ENCODE data around the gene TSPOAP1. TPM values are rescaled to one million over a fixed set of nuclear protein-coding genes. Genes with fewer than 3 reads are reported as not detected.

The TSPOAP1 gene
- total RNA-seq, 1 experiment from 2014 or later: 6.0 TPM

DNA sequence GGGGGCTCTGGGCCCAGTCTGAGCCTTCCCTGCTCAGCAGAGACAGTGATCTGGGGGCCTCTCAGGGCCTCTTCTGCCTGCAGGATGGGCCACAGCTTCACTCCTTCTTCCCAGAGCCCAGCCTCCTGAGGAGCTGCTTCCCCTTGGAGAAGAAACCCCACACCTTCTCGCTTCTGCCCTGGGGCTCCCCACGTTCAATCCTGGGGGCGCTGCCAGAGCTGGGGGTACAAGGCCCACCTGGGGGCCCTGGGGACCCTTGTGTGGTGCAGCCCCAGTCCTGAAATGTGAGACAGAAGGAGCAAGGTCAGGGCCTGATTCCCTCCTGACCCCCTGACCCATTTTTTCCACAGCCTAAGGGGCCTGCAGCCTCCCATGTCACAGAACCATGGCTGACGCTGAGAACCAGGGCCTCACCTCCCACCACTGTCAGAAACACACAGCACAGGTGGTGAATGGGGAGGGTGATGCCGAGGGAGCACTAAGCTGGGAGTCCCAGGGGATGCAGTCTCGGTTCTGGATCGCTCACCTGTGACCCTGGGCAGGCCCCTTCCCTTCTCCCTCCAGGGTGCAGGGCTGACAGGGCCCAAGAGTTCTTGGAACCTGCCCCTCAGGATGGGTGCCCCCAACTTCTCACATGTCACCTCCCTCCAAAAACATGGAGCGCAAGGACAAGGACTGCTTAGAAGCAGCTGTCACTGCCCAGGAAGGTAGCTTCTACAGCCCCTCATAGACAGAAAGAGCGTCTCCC, 26.2 kb downstream of the TSPOAP1 start:
- H3K4me3 ChIP-seq (ENCODE audit: low read depth, low read length): no peak overlapping the region
- TF ChIP-seq, protein P1, sequence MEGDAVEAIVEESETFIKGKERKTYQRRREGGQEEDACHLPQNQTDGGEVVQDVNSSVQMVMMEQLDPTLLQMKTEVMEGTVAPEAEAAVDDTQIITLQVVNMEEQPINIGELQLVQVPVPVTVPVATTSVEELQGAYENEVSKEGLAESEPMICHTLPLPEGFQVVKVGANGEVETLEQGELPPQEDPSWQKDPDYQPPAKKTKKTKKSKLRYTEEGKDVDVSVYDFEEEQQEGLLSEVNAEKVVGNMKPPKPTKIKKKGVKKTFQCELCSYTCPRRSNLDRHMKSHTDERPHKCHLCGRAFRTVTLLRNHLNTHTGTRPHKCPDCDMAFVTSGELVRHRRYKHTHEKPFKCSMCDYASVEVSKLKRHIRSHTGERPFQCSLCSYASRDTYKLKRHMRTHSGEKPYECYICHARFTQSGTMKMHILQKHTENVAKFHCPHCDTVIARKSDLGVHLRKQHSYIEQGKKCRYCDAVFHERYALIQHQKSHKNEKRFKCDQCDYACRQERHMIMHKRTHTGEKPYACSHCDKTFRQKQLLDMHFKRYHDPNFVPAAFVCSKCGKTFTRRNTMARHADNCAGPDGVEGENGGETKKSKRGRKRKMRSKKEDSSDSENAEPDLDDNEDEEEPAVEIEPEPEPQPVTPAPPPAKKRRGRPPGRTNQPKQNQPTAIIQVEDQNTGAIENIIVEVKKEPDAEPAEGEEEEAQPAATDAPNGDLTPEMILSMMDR (IDR thresholded peaks at IDR 0.05; ENCODE audit: insufficient read depth in 1 of 2, low read depth in 1 of 2, low read length in 1 of 2, severe bottlenecking in 1 of 2, unreplicated experiment in 1 of 2): no peak
- intact Hi-C loops (cut with micrococcal nuclease; ENCODE audit: unreplicated experiment): no loop called here
- H3K4me3 Mint-ChIP-seq (ENCODE audit: unreplicated experiment): no peak overlapping the region
- H3K4me1 ChIP-seq: no peaks in the 10 kb centered on the region
- DNase-seq: no peak
- ChIA-PET CTCF (interaction anchor here (1.6 kb wide), 1 partner anchor 12 kb away, joined by 5 read pairs; no protein-coding TSS in a partner anchor), POLR2A (no interaction called here)
- no TSS peak for BruUV-seq (replicated peaks)
- H3K9me3 ChIP-seq: no peaks in the 10 kb centered on the region
- no peaks in the 10 kb centered on the region for H3K27me3 Mint-ChIP-seq (ENCODE audit: insufficient read depth, unreplicated experiment)
- H3K9me3 Mint-ChIP-seq (ENCODE audit: unreplicated experiment): no peaks in the 10 kb centered on the region
- H3K36me3 Mint-ChIP-seq (ENCODE audit: insufficient read depth, unreplicated experiment): no peaks in the 10 kb centered on the region
- no peaks in the 10 kb centered on the region for H3K27me3 ChIP-seq (replicated peaks; ENCODE audit: control insufficient read depth, insufficient read depth, low read length)
- H3K4me1 Mint-ChIP-seq (ENCODE audit: low read depth, unreplicated experiment): peaks cover 5% of the 10 kb centered on the region
- no peak overlapping the region for H3K27ac Mint-ChIP-seq (ENCODE audit: unreplicated experiment)
- no peaks in the 10 kb centered on the region for H3K36me3 ChIP-seq (ENCODE audit: control insufficient read depth, insufficient read depth, low read length)

DNA sequence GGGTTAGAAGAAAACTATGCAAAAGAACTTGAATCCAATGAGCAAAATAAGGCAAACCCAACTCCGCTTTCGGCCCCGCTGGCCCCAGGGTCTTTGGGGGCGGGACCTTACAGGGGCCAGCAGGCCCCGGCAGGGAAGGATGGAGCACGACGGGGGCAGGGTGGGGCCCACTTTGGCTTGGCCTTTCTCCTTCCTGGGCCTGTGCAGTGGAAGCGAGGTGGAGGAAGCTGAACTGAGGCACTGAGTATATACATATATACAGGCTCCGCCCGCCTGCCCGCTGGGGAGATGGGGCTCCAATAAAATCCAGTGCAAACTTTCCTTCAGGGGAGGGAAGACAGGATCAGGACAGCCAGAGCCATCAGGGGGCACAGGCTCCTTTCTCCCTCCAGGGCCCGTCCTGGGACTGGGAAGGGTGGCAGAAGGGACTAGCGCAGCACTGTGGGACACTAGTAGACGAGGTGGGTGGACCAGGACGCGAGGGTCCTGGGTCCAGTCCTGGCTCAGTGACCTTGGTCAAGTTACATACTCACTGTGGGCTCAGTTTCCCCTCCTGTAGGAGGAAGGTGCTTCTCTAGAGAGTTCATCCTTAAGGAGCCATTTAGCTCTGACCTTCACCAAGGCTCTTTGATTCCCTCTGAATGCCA, 27.0 kb downstream of the TSPOAP1 start:
- TF ChIP-seq, protein P1 (IDR thresholded peaks at IDR 0.05; ENCODE audit: insufficient read depth in 1 of 2, low read depth in 1 of 2, low read length in 1 of 2, severe bottlenecking in 1 of 2, unreplicated experiment in 1 of 2): no peak
- Mint-ChIP-seq H3K27me3 (ENCODE audit: insufficient read depth, unreplicated experiment) (no peaks in the 10 kb centered on the region), H3K36me3 (ENCODE audit: insufficient read depth, unreplicated experiment) (no peaks in the 10 kb centered on the region), H3K4me3 (ENCODE audit: unreplicated experiment) (no peak overlapping the region), H3K27ac (ENCODE audit: unreplicated experiment) (no peak overlapping the region), H3K9me3 (ENCODE audit: unreplicated experiment) (no peaks in the 10 kb centered on the region), H3K4me1 (ENCODE audit: low read depth, unreplicated experiment) (peaks cover 5% of the 10 kb centered on the region)
- Histone ChIP-seq H3K9me3 (no peaks in the 10 kb centered on the region), H3K36me3 (ENCODE audit: control insufficient read depth, insufficient read depth, low read length) (no peaks in the 10 kb centered on the region), H3K4me3 (ENCODE audit: low read depth, low read length) (no peak overlapping the region), H3K27me3 (replicated peaks; ENCODE audit: control insufficient read depth, insufficient read depth, low read length) (no peaks in the 10 kb centered on the region), H3K4me1 (no peaks in the 10 kb centered on the region)
- BruUV-seq (replicated peaks): no TSS peak
- intact Hi-C loops (cut with micrococcal nuclease; ENCODE audit: unreplicated experiment): no loop called here
- no peak for DNase-seq
- ChIA-PET POLR2A (no interaction called here), CTCF (interaction anchor here (0.9 kb wide), 1 partner anchor 16 kb away, joined by 3 read pairs; no protein-coding TSS in a partner anchor)

DNA sequence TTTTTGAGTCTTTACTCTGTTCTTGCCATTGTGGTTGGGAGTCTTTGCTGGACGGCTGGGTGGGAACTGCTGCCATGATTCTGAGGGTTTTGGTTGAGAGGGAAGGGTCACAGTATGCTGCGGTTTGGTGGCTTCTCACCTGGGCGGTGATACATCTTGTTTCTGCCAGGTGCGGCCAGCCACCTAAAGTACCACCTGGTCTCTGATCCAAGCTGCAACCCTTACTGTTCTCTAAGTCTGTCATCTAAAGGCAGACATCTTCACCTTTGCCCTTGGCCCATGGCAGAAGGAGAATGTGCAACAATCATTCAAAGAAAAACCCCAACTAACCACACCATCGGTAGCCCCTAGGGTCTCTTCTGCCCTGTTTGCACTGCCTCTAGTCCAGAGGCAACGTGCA, 28.3 kb downstream of the TSPOAP1 start:
- TF ChIP-seq, protein P1 (IDR thresholded peaks at IDR 0.05; ENCODE audit: insufficient read depth in 1 of 2, low read depth in 1 of 2, low read length in 1 of 2, severe bottlenecking in 1 of 2, unreplicated experiment in 1 of 2): no peak
- H3K27ac Mint-ChIP-seq (ENCODE audit: unreplicated experiment): no peak overlapping the region
- no TSS peak for BruUV-seq (replicated peaks)
- Histone ChIP-seq H3K27me3 (replicated peaks; ENCODE audit: control insufficient read depth, insufficient read depth, low read length) (no peaks in the 10 kb centered on the region), H3K36me3 (ENCODE audit: control insufficient read depth, insufficient read depth, low read length) (no peaks in the 10 kb centered on the region), H3K4me1 (no peaks in the 10 kb centered on the region), H3K9me3 (no peaks in the 10 kb centered on the region), H3K4me3 (ENCODE audit: low read depth, low read length) (no peak overlapping the region)
- intact Hi-C loops (cut with micrococcal nuclease; ENCODE audit: unreplicated experiment): no loop called here
- no peak overlapping the region for H3K4me3 Mint-ChIP-seq (ENCODE audit: unreplicated experiment)
- peaks cover 3% of the 10 kb centered on the region for H3K27me3 Mint-ChIP-seq (ENCODE audit: insufficient read depth, unreplicated experiment)
- H3K9me3 Mint-ChIP-seq (ENCODE audit: unreplicated experiment): no peaks in the 10 kb centered on the region
- ChIA-PET POLR2A (no interaction called here), CTCF (interaction anchor here (0.9 kb wide), 1 partner anchor 17 kb away, joined by 3 read pairs; no protein-coding TSS in a partner anchor)
- DNase-seq: no peak
- no peaks in the 10 kb centered on the region for H3K36me3 Mint-ChIP-seq (ENCODE audit: insufficient read depth, unreplicated experiment)
- H3K4me1 Mint-ChIP-seq (ENCODE audit: low read depth, unreplicated experiment): no peaks in the 10 kb centered on the region
